HCT116 (cell line): ENCODE results near the gene HSPG2. TPM values are rescaled to one million over a fixed set of nuclear protein-coding genes. Genes with fewer than 3 reads are reported as not detected.

Experiments used
- ATAC-seq: fragments of 200-7000 bp; cut with Tn5 transposase; 2 replicates; pipeline ENCODE4 v1.9.1; 2020; ENCODE audit warnings: mild to moderate bottlenecking, moderate library complexity
- BruUV-seq: library from RNA; stranded (reverse); fragments of 400-500 nt; replicated peaks from 2 replicates; lab custom pipeline; 2021; lab: Mats Ljungman, UMichigan
- CTCF ChIA-PET: fragments of 300-600 bp; sonication (Branson Sonifier 250); formaldehyde crosslinking; loops from one replicate; lab custom pipeline; 2021; ENCODE audit warnings: antibody characterized with exemption; lab: Charles Lee
- POLR2A ChIA-PET: fragments of 300-600, 350-600 bp; sonication (Branson Sonifier 250); formaldehyde crosslinking; loops from one replicate; lab custom pipeline; 2021; ENCODE audit warnings: antibody characterized with exemption; lab: Charles Lee
- RAD21 ChIA-PET, 2 experiments: fragments of 300-600 bp; sonication (Branson Sonifier 250); formaldehyde crosslinking; loops; one replicate each; lab custom pipeline; 2023; ENCODE audit warnings: low total read pairs in 2 of 2; ENCODE audit not compliant: uncharacterized antibody in 2 of 2, unreplicated experiment in 2 of 2, low non-redundant PET in 1 of 2; lab: Charles Lee
- DNase-seq: peaks from one replicate; pipeline ENCODE4 v3.0.0-alpha.2; 2010; ENCODE audit warnings: low read depth, low spot score
- H2AFZ ChIP-seq: fragments of 200-600 bp; shearing (Covaris generic), sonication (generic); 2 replicates; pipeline ENCODE4 v1.6.1; 2017; ENCODE audit warnings: low read depth, mixed run types, mixed read lengths, antibody characterized with exemption, low read length; ENCODE audit not compliant: poor library complexity, severe bottlenecking
- H3K27ac ChIP-seq: 2 replicates; pipeline ENCODE4 v1.5.1; 2012; ENCODE audit warnings: low read depth, low read length
- H3K27me3 ChIP-seq: fragments of 200-600 bp; sonication (generic); 2 replicates; pipeline ENCODE4 v1.6.1; 2016; ENCODE audit warnings: mixed run types, low read length, mixed read lengths; ENCODE audit not compliant: insufficient read depth
- H3K36me3 ChIP-seq, 2 experiments: fragments of 200-500 bp in 1 of 2; fragments of 200-600 bp in 1 of 2; sonication (Bioruptor generic) in 1 of 2; sonication (generic) in 1 of 2; 2 replicates each; pipeline versions ENCODE4 v1.5.1 to v1.6.1; 2014 to 2016; ENCODE audit warnings: low read length in 2 of 2, inconsistent platforms in 1 of 2, mixed read lengths in 1 of 2, mixed run types in 1 of 2; ENCODE audit not compliant: insufficient read depth in 2 of 2, control insufficient read depth in 1 of 2
- H3K4me1 ChIP-seq, 2 experiments: fragments of 200-600 bp in 1 of 2; sonication (generic) in 1 of 2; 2 replicates each; pipeline versions ENCODE4 v1.5.1 to v1.6.1; 2012 to 2017; ENCODE audit warnings: low read length in 2 of 2, inconsistent platforms in 1 of 2, mild to moderate bottlenecking in 1 of 2, mixed read lengths in 1 of 2, mixed run types in 1 of 2, moderate library complexity in 1 of 2; ENCODE audit not compliant: insufficient read depth in 2 of 2, control insufficient read depth in 1 of 2
- H3K4me2 ChIP-seq: fragments of 200-600 bp; sonication (generic); 2 replicates; pipeline ENCODE4 v1.6.1; 2017; ENCODE audit warnings: mixed run types, low read length, mixed read lengths
- H3K4me3 ChIP-seq, 2 experiments: fragments of 200-600 bp in 1 of 2; sonication (generic) in 1 of 2; replicated peaks in 1 of 2; 2 replicates each; pipeline ENCODE4 v1.5.1; 2011 to 2016; ENCODE audit warnings: low read length in 2 of 2, control low read depth in 1 of 2, low read depth in 1 of 2, mild to moderate bottlenecking in 1 of 2, mixed read lengths in 1 of 2, mixed run types in 1 of 2
- H3K79me2 ChIP-seq: fragments of 200-600 bp; sonication (generic); 2 replicates; pipeline ENCODE4 v1.6.1; 2017; ENCODE audit warnings: mild to moderate bottlenecking, mixed run types, low read length, moderate library complexity, mixed read lengths; ENCODE audit not compliant: insufficient read depth
- H3K9ac ChIP-seq: fragments of 200-600 bp; sonication (generic); 2 replicates; pipeline ENCODE4 v1.6.1; 2016; ENCODE audit warnings: low read length, mixed read lengths
- H3K9me2 ChIP-seq: fragments of 200-600 bp; sonication (generic), shearing (Covaris generic); 2 replicates; pipeline ENCODE4 v1.6.1; 2017; ENCODE audit warnings: mixed run types, mild to moderate bottlenecking, moderate library complexity; ENCODE audit not compliant: insufficient read depth
- H3K9me3 ChIP-seq, 2 experiments: fragments of 200-500 bp in 1 of 2; fragments of 200-600 bp in 1 of 2; sonication (Bioruptor generic) in 1 of 2; sonication (generic) in 1 of 2; 2 replicates each; pipeline ENCODE4 v1.6.1; 2014 to 2017; ENCODE audit warnings: low read length in 2 of 2, mixed read lengths in 2 of 2, inconsistent platforms in 1 of 2, low read depth in 1 of 2, mild to moderate bottlenecking in 1 of 2, mixed run types in 1 of 2, moderate library complexity in 1 of 2; ENCODE audit not compliant: control insufficient read depth in 1 of 2, insufficient read depth in 1 of 2
- H4K20me1 ChIP-seq: fragments of 200-600 bp; sonication (generic), shearing (Covaris generic); 2 replicates; pipeline ENCODE4 v1.6.1; 2017; ENCODE audit warnings: mixed run types, mild to moderate bottlenecking, moderate library complexity; ENCODE audit not compliant: insufficient read depth
- CEBPB ChIP-seq: IDR thresholded peaks from 2 replicates; pipeline ENCODE4 v1.6.1; 2012; ENCODE audit warnings: low read depth
- ELF1 ChIP-seq: IDR thresholded peaks from 2 replicates; pipeline ENCODE4 v1.6.1; 2012; ENCODE audit warnings: low read depth, borderline replicate concordance
- FOSL1 ChIP-seq: IDR thresholded peaks from 2 replicates; pipeline ENCODE4 v1.6.1; 2012; ENCODE audit warnings: low read depth
- JUND ChIP-seq: IDR thresholded peaks from 2 replicates; pipeline ENCODE4 v1.6.1; 2012
- POLR2A ChIP-seq: IDR thresholded peaks from 2 replicates; pipeline ENCODE4 v1.7.0; 2011; ENCODE audit warnings: borderline replicate concordance; ENCODE audit not compliant: insufficient read depth, insufficient read length; ENCODE audit errors: extremely low read depth
- POLR2AphosphoS5 ChIP-seq: IDR thresholded peaks from 2 replicates; pipeline ENCODE4 v1.6.1; 2011; ENCODE audit warnings: mild to moderate bottlenecking, low read depth, low read length, moderate library complexity
- RAD21 ChIP-seq: IDR thresholded peaks from 2 replicates; pipeline ENCODE4 v1.6.1; 2012; ENCODE audit warnings: low read depth, mild to moderate bottlenecking
- SIN3A ChIP-seq: IDR thresholded peaks from 2 replicates; pipeline ENCODE4 v1.6.1; 2012; ENCODE audit warnings: low read depth
- SRF ChIP-seq: IDR thresholded peaks from 2 replicates; pipeline ENCODE4 v1.6.1; 2012; ENCODE audit warnings: low read depth
- intact Hi-C: fragments of 100-400 bp; cut with micrococcal nuclease; formaldehyde crosslinking; loops from 2 replicates; pipeline ENCODE4 v1.10.0; 2022
- total RNA-seq: library from RNA; stranded (reverse); gene quantifications from one replicate; pipeline ENCODE4 v1.2.1, GENCODE V29; 2021; ENCODE audit not compliant: unreplicated experiment
- TF ChIP-seq, protein P1 (sequence below), 3 experiments: fragments of 200-600 bp in 1 of 3; sonication (generic) in 1 of 3; IDR thresholded peaks in 2 of 3; conservative IDR thresholded peaks in 1 of 3; 2 replicates each; pipeline ENCODE4 v1.5.1; 2012 to 2017; ENCODE audit warnings: low read depth in 2 of 3, low read length in 2 of 3, antibody characterized with exemption in 1 of 3, borderline replicate concordance in 1 of 3, control low read depth in 1 of 3, mild to moderate bottlenecking in 1 of 3, mixed read lengths in 1 of 3, mixed run types in 1 of 3, moderate library complexity in 1 of 3; ENCODE audit not compliant: insufficient read depth in 1 of 3
- TF ChIP-seq, protein P2 (sequence below): IDR thresholded peaks from 2 replicates; pipeline ENCODE4 v1.6.1; 2012; ENCODE audit warnings: low read depth

The HSPG2 gene
- total RNA-seq, 1 experiment from 2014 or later = 55.7 TPM

DNA sequence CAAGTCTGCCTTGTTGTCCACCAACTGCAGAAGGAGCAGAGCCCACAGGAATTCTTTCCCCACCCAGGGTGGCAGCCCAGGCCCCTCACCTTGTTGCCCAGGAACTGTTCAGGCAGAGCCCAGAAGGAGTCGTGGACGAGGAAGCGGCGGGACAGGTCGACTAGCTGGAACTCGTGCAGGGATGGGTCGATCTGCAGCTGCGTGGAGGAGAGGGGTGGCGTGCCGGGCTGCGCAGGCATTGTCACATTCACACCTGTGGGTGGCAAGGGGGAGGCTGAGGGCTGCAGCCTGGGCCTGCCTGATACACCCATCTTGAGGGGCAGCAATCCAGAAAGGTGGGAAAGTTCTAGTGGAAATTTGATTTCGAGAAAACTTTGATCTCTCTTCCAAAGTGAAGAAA is 55.9 kb downstream of the HSPG2 start:
- Histone ChIP-seq H4K20me1 (no peaks in the 10 kb centered on the region), H3K4me2 (no peak overlapping the region), H3K9me3 (no peaks in the 10 kb centered on the region), H3K4me1 (no peaks in the 10 kb centered on the region), H3K4me3 (no peak overlapping the region), H3K79me2 (no peaks in the 10 kb centered on the region), H3K9ac (no peak overlapping the region), H3K27ac (no peak overlapping the region), H2AFZ (no peak overlapping the region), H3K9me2 (no peaks in the 10 kb centered on the region), H3K36me3 (no peaks in the 10 kb centered on the region), H3K27me3 (no peaks in the 10 kb centered on the region)
- no TSS peak for BruUV-seq
- intact Hi-C loops = no loop called here
- ChIA-PET CTCF (no interaction called here), POLR2A (no interaction called here), RAD21 (no interaction called here)
- TF ChIP-seq, protein P1, sequence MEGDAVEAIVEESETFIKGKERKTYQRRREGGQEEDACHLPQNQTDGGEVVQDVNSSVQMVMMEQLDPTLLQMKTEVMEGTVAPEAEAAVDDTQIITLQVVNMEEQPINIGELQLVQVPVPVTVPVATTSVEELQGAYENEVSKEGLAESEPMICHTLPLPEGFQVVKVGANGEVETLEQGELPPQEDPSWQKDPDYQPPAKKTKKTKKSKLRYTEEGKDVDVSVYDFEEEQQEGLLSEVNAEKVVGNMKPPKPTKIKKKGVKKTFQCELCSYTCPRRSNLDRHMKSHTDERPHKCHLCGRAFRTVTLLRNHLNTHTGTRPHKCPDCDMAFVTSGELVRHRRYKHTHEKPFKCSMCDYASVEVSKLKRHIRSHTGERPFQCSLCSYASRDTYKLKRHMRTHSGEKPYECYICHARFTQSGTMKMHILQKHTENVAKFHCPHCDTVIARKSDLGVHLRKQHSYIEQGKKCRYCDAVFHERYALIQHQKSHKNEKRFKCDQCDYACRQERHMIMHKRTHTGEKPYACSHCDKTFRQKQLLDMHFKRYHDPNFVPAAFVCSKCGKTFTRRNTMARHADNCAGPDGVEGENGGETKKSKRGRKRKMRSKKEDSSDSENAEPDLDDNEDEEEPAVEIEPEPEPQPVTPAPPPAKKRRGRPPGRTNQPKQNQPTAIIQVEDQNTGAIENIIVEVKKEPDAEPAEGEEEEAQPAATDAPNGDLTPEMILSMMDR (IDR thresholded peaks at IDR 0.05 in 2 of 3, conservative IDR thresholded peaks at IDR 0.05 in 1 of 3; ENCODE audit: borderline replicate concordance in 1 of 3, insufficient read depth in 1 of 3, low read depth in 2 of 3, low read length in 2 of 3) = no peak
- no peak for TF ChIP-seq POLR2A
- no peak for TF ChIP-seq CEBPB
- no peak for TF ChIP-seq SRF
- TF ChIP-seq ELF1 = no peak
- ATAC-seq (no peak), DNase-seq (no peak)

DNA sequence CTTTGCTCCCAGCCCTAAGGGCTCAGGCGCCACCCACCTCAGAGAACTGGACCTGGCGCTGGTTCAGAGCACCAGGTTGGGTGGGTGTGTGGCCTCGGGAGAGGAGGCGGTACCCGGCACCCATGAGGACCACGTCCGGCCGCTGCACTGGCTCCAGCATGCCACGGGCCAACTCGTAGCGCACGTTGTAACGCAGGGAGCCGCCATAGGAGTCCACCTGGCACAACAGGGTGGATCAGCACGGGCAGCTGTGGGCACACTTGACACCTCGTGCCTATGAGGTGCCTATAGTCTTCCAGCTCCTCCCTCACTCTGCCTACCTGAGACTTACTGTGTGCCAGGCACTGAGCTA is 56.5 kb downstream of the HSPG2 start:
- DNase-seq (no peak), ATAC-seq (no peak)
- ChIA-PET POLR2A (no interaction called here), RAD21 (no interaction called here), CTCF (no interaction called here)
- H3K79me2 ChIP-seq = no peaks in the 10 kb centered on the region
- no peak overlapping the region for H3K27ac ChIP-seq
- H3K9me2 ChIP-seq = no peaks in the 10 kb centered on the region
- no TSS peak for BruUV-seq
- H2AFZ ChIP-seq = no peak overlapping the region
- no peaks in the 10 kb centered on the region for H3K4me1 ChIP-seq
- no peak overlapping the region for H3K4me2 ChIP-seq
- H3K27me3 ChIP-seq = no peaks in the 10 kb centered on the region
- no peaks in the 10 kb centered on the region for H3K9me3 ChIP-seq
- no peaks in the 10 kb centered on the region for H4K20me1 ChIP-seq
- no peak overlapping the region for H3K9ac ChIP-seq
- intact Hi-C loops = no loop called here
- H3K36me3 ChIP-seq = peaks cover 0 to 2% of the 10 kb centered on the region in 2 experiments; a peak in 1 of 4 replicates
- no peak overlapping the region for H3K4me3 ChIP-seq
- no peak for TF ChIP-seq SIN3A
- TF ChIP-seq ELF1 = no peak
- no peak for TF ChIP-seq FOSL1
- TF ChIP-seq, protein P1 (IDR thresholded peaks at IDR 0.05 in 2 of 3, conservative IDR thresholded peaks at IDR 0.05 in 1 of 3; ENCODE audit: borderline replicate concordance in 1 of 3, insufficient read depth in 1 of 3, low read depth in 2 of 3, low read length in 2 of 3) = no peak
- no peak for TF ChIP-seq RAD21
- no peak for TF ChIP-seq POLR2AphosphoS5
- TF ChIP-seq, protein P2, sequence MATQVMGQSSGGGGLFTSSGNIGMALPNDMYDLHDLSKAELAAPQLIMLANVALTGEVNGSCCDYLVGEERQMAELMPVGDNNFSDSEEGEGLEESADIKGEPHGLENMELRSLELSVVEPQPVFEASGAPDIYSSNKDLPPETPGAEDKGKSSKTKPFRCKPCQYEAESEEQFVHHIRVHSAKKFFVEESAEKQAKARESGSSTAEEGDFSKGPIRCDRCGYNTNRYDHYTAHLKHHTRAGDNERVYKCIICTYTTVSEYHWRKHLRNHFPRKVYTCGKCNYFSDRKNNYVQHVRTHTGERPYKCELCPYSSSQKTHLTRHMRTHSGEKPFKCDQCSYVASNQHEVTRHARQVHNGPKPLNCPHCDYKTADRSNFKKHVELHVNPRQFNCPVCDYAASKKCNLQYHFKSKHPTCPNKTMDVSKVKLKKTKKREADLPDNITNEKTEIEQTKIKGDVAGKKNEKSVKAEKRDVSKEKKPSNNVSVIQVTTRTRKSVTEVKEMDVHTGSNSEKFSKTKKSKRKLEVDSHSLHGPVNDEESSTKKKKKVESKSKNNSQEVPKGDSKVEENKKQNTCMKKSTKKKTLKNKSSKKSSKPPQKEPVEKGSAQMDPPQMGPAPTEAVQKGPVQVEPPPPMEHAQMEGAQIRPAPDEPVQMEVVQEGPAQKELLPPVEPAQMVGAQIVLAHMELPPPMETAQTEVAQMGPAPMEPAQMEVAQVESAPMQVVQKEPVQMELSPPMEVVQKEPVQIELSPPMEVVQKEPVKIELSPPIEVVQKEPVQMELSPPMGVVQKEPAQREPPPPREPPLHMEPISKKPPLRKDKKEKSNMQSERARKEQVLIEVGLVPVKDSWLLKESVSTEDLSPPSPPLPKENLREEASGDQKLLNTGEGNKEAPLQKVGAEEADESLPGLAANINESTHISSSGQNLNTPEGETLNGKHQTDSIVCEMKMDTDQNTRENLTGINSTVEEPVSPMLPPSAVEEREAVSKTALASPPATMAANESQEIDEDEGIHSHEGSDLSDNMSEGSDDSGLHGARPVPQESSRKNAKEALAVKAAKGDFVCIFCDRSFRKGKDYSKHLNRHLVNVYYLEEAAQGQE = no peak
- TF ChIP-seq JUND = no peak
- TF ChIP-seq CEBPB = no peak
